NCI-H460 (cell line): Measurements from ENCODE around the gene PAN2. TPM values are rescaled to one million over a fixed set of nuclear protein-coding genes. Genes with fewer than 3 reads are reported as not detected.
A peak's percentile ranks its signal among the peaks of the same experiment; 100 is the strongest.
"Not testable (repeated sequence)": the region's sequence is repeated elsewhere in the genome, so short reads cannot be mapped to it uniquely, and the experiment has no call there.

Experiments used
- DNase-seq: peaks from one replicate; pipeline ENCODE4 v3.0.0-alpha.2; 2016; ENCODE audit warnings: low read depth; ENCODE audit errors: extremely low read depth
- small RNA-seq, 2 experiments: library from RNA; depleted of rRNA; stranded (forward); fragments of <200 nt; gene quantifications; one replicate each; pipeline ENCODE3, GENCODE V24; 2014
- total RNA-seq: library from RNA; depleted of rRNA; stranded (reverse); fragments of >200 nt; shearing (Covaris generic); gene quantifications from 2 replicates; pipeline ENCODE4 v1.2.3, GENCODE V29; 2014; rRNA removed

Gene PAN2
- total RNA-seq, 1 experiment from 2014 or later: 73.6 TPM

GRCh38 chr12:56282030-56282429, 51.8 kb downstream of the PAN2 start:
- no peak for DNase-seq

GRCh38 chr12:56280849-56281248, 53.0 kb downstream of the PAN2 start:
- no peak for DNase-seq

- DNase-seq: no peak
Observed at GRCh38 chr12:56278905-56279304, 54.9 kb downstream of the PAN2 start.

GRCh38 chr12:56274299-56274698, 59.5 kb downstream of the PAN2 start:
- DNase-seq: no peak

- DNase-seq: not testable (repeated sequence)
Observed at GRCh38 chr12:56272468-56272867, 61.3 kb downstream of the PAN2 start.

GRCh38 chr12:56271031-56271430, 62.8 kb downstream of the PAN2 start:
- DNase-seq: no peak

- DNase-seq: no peak
Observed at GRCh38 chr12:56267443-56268071, 66.2 kb downstream of the PAN2 start.

- peak; percentile 87 for DNase-seq
Observed at GRCh38 chr12:56266693-56267442, 66.9 kb downstream of the PAN2 start, which contains the start of gene COQ10A. COQ10A (plus strand) TSS chr12:56266942; CDS start chr12:56267119, 177 bp downstream.

Small RNA genes lying within 50 kb of the gene (small RNA-seq; reads per million reads assigned to genes)
- 0.02 to 0.06 reads per million in 2 experiments for gene RNU7-40P

Other genes starting within 250 kb of the PAN2 start
- 357 and 358 TPM in 2 replicates for gene PA2G4, start 229.4 kb downstream of the PAN2 start, total RNA-seq
- gene RPL41, start 217.4 kb downstream of the PAN2 start, total RNA-seq: 5,100 and 5,114 TPM in 2 replicates
- gene ZC3H10, start 215.7 kb downstream of the PAN2 start, total RNA-seq: 4.8 and 5.3 TPM in 2 replicates
- 93.2 and 108 TPM in 2 replicates for gene ESYT1, start 205.7 kb downstream of the PAN2 start, total RNA-seq
- gene MYL6B, start 181.4 kb downstream of the PAN2 start, total RNA-seq: 41.4 and 50.0 TPM in 2 replicates
- 563 and 566 TPM in 2 replicates for gene MYL6, start 175.6 kb downstream of the PAN2 start, total RNA-seq
- gene SMARCC2, start 144.5 kb downstream of the PAN2 start, total RNA-seq: 26.2 and 28.9 TPM in 2 replicates
- 92.7 and 102 TPM in 2 replicates for gene RNF41, start 112.1 kb downstream of the PAN2 start, total RNA-seq
- 66.3 and 72.3 TPM in 2 replicates for gene NABP2, start 109.7 kb downstream of the PAN2 start, total RNA-seq
- gene SLC39A5, start 103.9 kb downstream of the PAN2 start, total RNA-seq: 0.84 TPM in 1 of 2 replicates, not detected in the other
- 29.0 and 32.7 TPM in 2 replicates for gene ANKRD52, start 75.6 kb downstream of the PAN2 start, total RNA-seq
- 13.5 and 14.2 TPM in 2 replicates for gene COQ10A, start 67.1 kb downstream of the PAN2 start, total RNA-seq
- 141 and 153 TPM in 2 replicates for gene CS, start 33.7 kb downstream of the PAN2 start, total RNA-seq
- 142 and 150 TPM in 2 replicates for gene CNPY2, start 18.0 kb downstream of the PAN2 start, total RNA-seq
- 0.17 TPM in 1 of 2 replicates, not detected in the other for gene IL23A, start 4.9 kb upstream of the PAN2 start, total RNA-seq
- 20.2 and 20.6 TPM in 2 replicates for gene STAT2, start 26.1 kb upstream of the PAN2 start, total RNA-seq
- not detected in 2 replicates for gene APOF, start 28.9 kb upstream of the PAN2 start, total RNA-seq
- gene TIMELESS, start 115.4 kb upstream of the PAN2 start, total RNA-seq: 8.6 and 17.1 TPM in 2 replicates
- not detected in 2 replicates for gene MIP, start 120.7 kb upstream of the PAN2 start, total RNA-seq
- gene SPRYD4, start 134.6 kb upstream of the PAN2 start, total RNA-seq: 1.8 and 2.5 TPM in 2 replicates
- not detected in 2 replicates for gene GLS2, start 154.2 kb upstream of the PAN2 start, total RNA-seq
- 49.6 and 52.8 TPM in 2 replicates for gene RBMS2, start 187.8 kb upstream of the PAN2 start, total RNA-seq